ENCODE results near the gene KCNC3.

Gene KCNC3

GRCh38 chr19:50326101-50326664 lies 3.0 kb downstream of the KCNC3 start:
- no peak for DNase-seq

GRCh38 chr19:50325310-50326100 lies 3.7 kb downstream of the KCNC3 start:
- DNase-seq = peak; percentile 95

GRCh38 chr19:50324331-50324730 lies 4.8 kb downstream of the KCNC3 start:
- no peak for DNase-seq

GRCh38 chr19:50323782-50324133 lies 5.4 kb downstream of the KCNC3 start:
- no peak for DNase-seq

- DNase-seq = no peak
Measured at GRCh38 chr19:50322931-50323781, 6.0 kb downstream of the KCNC3 start.

GRCh38 chr19:50322234-50322633 lies 6.9 kb downstream of the KCNC3 start:
- no peak for DNase-seq

GRCh38 chr19:50321831-50322230 lies 7.3 kb downstream of the KCNC3 start:
- no peak for DNase-seq

- DNase-seq = no peak
Measured at GRCh38 chr19:50320596-50320995, 8.6 kb downstream of the KCNC3 start.

- no peak for DNase-seq
Measured at GRCh38 chr19:50320051-50320450, 9.1 kb downstream of the KCNC3 start.

- DNase-seq = no peak
Measured at GRCh38 chr19:50319156-50319555, 10.0 kb downstream of the KCNC3 start.

- DNase-seq = no peak
Measured at GRCh38 chr19:50318438-50318837, 10.7 kb downstream of the KCNC3 start.

- no peak for DNase-seq
Measured at GRCh38 chr19:50317115-50317514, 12.1 kb downstream of the KCNC3 start.

GRCh38 chr19:50315773-50316448 lies 13.3 kb downstream of the KCNC3 start:
- peak; percentile 48 for DNase-seq

- DNase-seq = no peak
Measured at GRCh38 chr19:50314724-50315708, 14.2 kb downstream of the KCNC3 start.

- DNase-seq = peak; percentile 10
Measured at GRCh38 chr19:50313812-50314536, 15.2 kb downstream of the KCNC3 start.

GRCh38 chr19:50312967-50313811 lies 16.0 kb downstream of the KCNC3 start:
- DNase-seq = no peak

GRCh38 chr19:50311723-50312635 lies 17.2 kb downstream of the KCNC3 start:
- DNase-seq = peak; percentile 56

- DNase-seq = no peak
Measured at GRCh38 chr19:50310759-50311465, 18.3 kb downstream of the KCNC3 start.

All from NCI-H510A treated with DMSO at 0.1 percent for 48 hours (cell line).